Heart left ventricle (tissue), 13 donors: ENCODE results near the gene KCNMB2.

Experiments
- CTCF ChIP-seq, 12 donors: fragments of 200-600 bp; sonication (generic) in 4 of 12; IDR thresholded peaks; one replicate each; pipeline versions ENCODE4 v1.5.0 to v1.8.0; 2018 to 2022; ENCODE audit warnings: antibody characterized with exemption in 12 of 12, mild to moderate bottlenecking in 5 of 12
- POLR2A ChIP-seq, 2 donors: fragments of 450-650 bp; IDR thresholded peaks; one replicate each; pipeline ENCODE4 v1.6.1; 2017; ENCODE audit warnings: antibody characterized with exemption in 2 of 2, mild to moderate bottlenecking in 2 of 2, moderate library complexity in 2 of 2
- donor health status: ischemic (EF 13 %, LVEDD 7.1; RV severe dilation, severe dysfunction).
- donor health status: DM: no; HTN: yes; CAD: no.
- donor health status: DM: no; HTN: no; CAD: no.
- donor health status: ischemic (EF 25% LVEDD 6.9; RV normal size, moderate dysfunction).
- donor health status: ischemic (EF 25% LVEDD 5.7; RV mildly dilated, moderate dysfunction).
- donor health status: ischemic (EF 35%, LVEDD 5.7; RV mildly dilated, moderate dysfunction).
- donor health status: nonischemic (EF 11% LVEDD 7.7; RV severe dilation, severe dysfunction).
- donor health status: DM: yes; HTN: yes; CAD: no.
- donor health status: PGD.
- donor health status: ischemic (EF 29% LVEDD 5.4; RV normal size, mild dysfunction).
- donor health status: nonischemic (EF 23%, LVEDD 6.1; RV moderate dilation, normal function).

- TF ChIP-seq CTCF (IDR thresholded peaks at IDR 0.05) (no peak), POLR2A (IDR thresholded peaks at IDR 0.05) (no peak)
These were observed 144.3 kb downstream of the KCNMB2 start for GRCh38 chr3:178680489-178680888.
